PC-3 (cell line): ENCODE data around the gene PIGX. TPM values are rescaled to one million over a fixed set of nuclear protein-coding genes. Genes with fewer than 3 reads are reported as not detected.

ENCODE experiments used
- ATAC-seq: fragments of 200-7000 bp; cut with Tn5 transposase; 2 replicates; pipeline ENCODE4 v1.9.1; 2020; ENCODE audit warnings: mild to moderate bottlenecking, moderate library complexity
- BruUV-seq: library from RNA; stranded (reverse); fragments of 400-500 nt; replicated peaks from 2 replicates; lab custom pipeline; 2021; lab: Mats Ljungman, UMichigan
- CTCF ChIA-PET: fragments of 300-600 bp; sonication (Branson Sonifier 250); formaldehyde crosslinking; loops from one replicate; lab custom pipeline; 2022; ENCODE audit warnings: antibody characterized with exemption; lab: Charles Lee
- POLR2A ChIA-PET: fragments of 300-600 bp; sonication (Branson Sonifier 250); formaldehyde crosslinking; loops from one replicate; lab custom pipeline; 2022; ENCODE audit warnings: antibody characterized with exemption; ENCODE audit not compliant: unreplicated experiment; lab: Charles Lee
- DNase-seq: peaks from one replicate; pipeline ENCODE4 v3.0.0-alpha.2; 2015
- H2AFZ ChIP-seq: fragments of 300-600 bp; sonication (generic); 2 replicates; pipeline ENCODE4 v1.6.0; 2016; ENCODE audit warnings: antibody characterized with exemption, low read length
- H3F3A ChIP-seq: fragments of 300-600 bp; sonication (generic); one replicate; pipeline ENCODE4 v1.6.0; 2017; ENCODE audit warnings: antibody characterized with exemption, low read length, control low read depth, mild to moderate bottlenecking; ENCODE audit not compliant: unreplicated experiment
- H3K27ac ChIP-seq: fragments of 300-600 bp; sonication (generic); 2 replicates; pipeline ENCODE4 v1.5.1; 2016; ENCODE audit warnings: mild to moderate bottlenecking, low read length
- H3K27me3 ChIP-seq: fragments of 300-600 bp; sonication (generic); 2 replicates; pipeline ENCODE4 v1.6.1; 2016; ENCODE audit warnings: low read length, mixed read lengths
- H3K36me3 ChIP-seq: fragments of 300-600 bp; sonication (generic); 2 replicates; pipeline ENCODE4 v1.6.1; 2016; ENCODE audit warnings: low read depth, mixed run types, low read length, mixed read lengths
- H3K4me1 ChIP-seq: fragments of 300-600 bp; sonication (generic); 2 replicates; pipeline ENCODE4 v1.5.1; 2016; ENCODE audit warnings: low read length; ENCODE audit not compliant: insufficient read depth
- H3K4me2 ChIP-seq: fragments of 300-600 bp; sonication (generic); 2 replicates; pipeline ENCODE4 v1.6.0; 2016; ENCODE audit warnings: low read length
- H3K4me3 ChIP-seq: fragments of 300-600 bp; sonication (generic); 2 replicates; pipeline ENCODE4 v1.5.1; 2016; ENCODE audit warnings: mild to moderate bottlenecking, low read length, mixed read lengths
- H3K79me2 ChIP-seq: fragments of 300-600 bp; sonication (generic); 2 replicates; pipeline ENCODE4 v1.6.1; 2017; ENCODE audit warnings: low read length, mixed read lengths
- H3K9ac ChIP-seq: fragments of 300-600 bp; sonication (generic); 2 replicates; pipeline ENCODE4 v1.6.0; 2016; ENCODE audit warnings: mild to moderate bottlenecking, low read length
- H3K9me2 ChIP-seq: fragments of 300-600 bp; sonication (generic); replicated peaks from 2 replicates; pipeline ENCODE4 v1.6.1; 2016; ENCODE audit warnings: mixed run types, low read length, mixed read lengths
- H3K9me3 ChIP-seq: fragments of 300-600 bp; sonication (generic); 2 replicates; pipeline ENCODE4 v1.6.1; 2016; ENCODE audit warnings: low read length, mixed read lengths
- H4K20me1 ChIP-seq: fragments of 300-600 bp; sonication (generic); 2 replicates; pipeline ENCODE4 v1.6.1; 2016; ENCODE audit warnings: low read length, mixed read lengths
- EZH2 ChIP-seq: fragments of 300-600 bp; sonication (generic); IDR thresholded peaks from one replicate; pipeline ENCODE4 v1.6.1; 2017; ENCODE audit warnings: antibody characterized with exemption, mild to moderate bottlenecking, low read length; ENCODE audit not compliant: unreplicated experiment
- EZH2phosphoT487 ChIP-seq: fragments of 300-600 bp; sonication (generic); IDR thresholded peaks from 2 replicates; pipeline ENCODE4 v1.6.1; 2018; ENCODE audit warnings: mild to moderate bottlenecking, antibody characterized with exemption, low read length, borderline replicate concordance
- intact Hi-C: fragments of 100-400 bp; cut with micrococcal nuclease; formaldehyde crosslinking; loops from 2 replicates; pipeline ENCODE4 v1.9.0; 2023
- total RNA-seq: library from RNA; depleted of rRNA; stranded (reverse); fragments of >200 nt; gene quantifications from 2 replicates; pipeline ENCODE4 v1.2.3, GENCODE V29; 2014
- TF ChIP-seq, protein P1 (sequence below): fragments of 300-600 bp; sonication (generic); conservative IDR thresholded peaks from 2 replicates; pipeline ENCODE4 v1.5.1; 2017; ENCODE audit warnings: antibody characterized with exemption, low read depth, mild to moderate bottlenecking, low read length

The PIGX gene
- total RNA-seq, 1 experiment from 2014 or later = 22.5 TPM

DNA sequence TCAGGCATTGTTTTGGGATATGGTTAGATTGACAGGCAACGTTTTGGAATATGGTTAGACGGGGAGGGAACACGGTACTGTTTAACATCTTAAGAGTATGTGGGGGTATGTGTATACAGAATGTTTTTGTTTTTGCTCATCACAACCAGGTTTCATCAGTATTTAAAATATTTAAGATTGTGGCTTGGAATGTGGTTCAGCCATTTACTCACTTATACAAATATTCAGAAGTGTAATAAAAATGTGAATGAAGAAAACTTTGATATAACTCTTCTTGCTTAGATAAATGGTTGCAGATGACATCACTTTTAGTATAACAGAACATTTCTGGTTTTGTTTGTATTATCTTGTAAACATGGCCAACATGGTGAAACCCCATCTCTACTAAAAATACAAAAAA is 23.6 kb downstream of the PIGX start:
- DNase-seq = peak; percentile 67
- BruUV-seq = no TSS peak
- ATAC-seq = peak; percentile 6; the same call in 1 of the 2 replicates

DNA sequence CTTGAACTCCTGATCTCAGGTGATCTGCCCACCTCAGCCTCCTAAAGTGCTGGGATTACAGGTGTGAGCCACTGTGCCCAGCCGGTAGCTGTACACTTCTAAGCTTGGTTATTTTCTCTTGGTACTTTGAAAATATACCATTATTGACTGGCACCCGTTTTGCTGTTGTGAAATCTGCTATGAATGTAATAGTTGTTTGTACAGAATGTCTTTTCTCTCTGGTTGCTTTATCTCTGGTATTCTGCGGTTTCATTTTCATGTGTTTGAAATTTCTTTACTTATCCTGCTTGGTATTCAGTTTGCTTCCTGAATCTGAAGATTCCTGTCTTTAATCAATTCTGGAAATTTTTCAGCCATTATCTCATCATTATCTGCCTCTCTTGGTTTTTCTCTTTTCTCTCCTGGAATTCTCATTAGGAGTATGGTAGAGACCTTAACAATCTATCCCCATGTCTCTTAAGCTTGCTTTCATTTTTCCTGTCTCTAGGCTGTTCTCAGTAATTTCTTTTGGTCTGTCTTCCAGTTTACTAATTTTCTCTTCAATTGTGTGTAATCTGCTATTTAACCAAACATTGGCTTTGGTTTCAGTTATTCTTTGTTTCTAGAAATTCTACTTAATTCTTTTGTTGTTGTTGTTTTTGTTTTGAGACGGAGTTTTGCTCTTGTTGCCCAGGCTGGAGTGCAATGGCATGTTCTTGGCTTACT is 24.6 kb downstream of the PIGX start:
- Histone ChIP-seq H3K9me3 (no peaks in the 10 kb centered on the region), H3K4me3 (no peak overlapping the region), H3K4me1 (peaks cover 14% of the 10 kb centered on the region), H3K4me2 (no peak overlapping the region), H3K79me2 (peaks cover 21% of the 10 kb centered on the region), H3K27me3 (no peaks in the 10 kb centered on the region), H3F3A (no peaks in the 10 kb centered on the region), H2AFZ (no peak overlapping the region), H3K9ac (no peak overlapping the region), H3K9me2 (no peaks in the 10 kb centered on the region), H4K20me1 (peaks cover 10% of the 10 kb centered on the region), H3K36me3 (no peaks in the 10 kb centered on the region), H3K27ac (no peak overlapping the region)
- no peak for ATAC-seq
- CTCF ChIA-PET = no interaction called here
- intact Hi-C loops = no loop called here
- DNase-seq = no peak
- TF ChIP-seq, protein P1, sequence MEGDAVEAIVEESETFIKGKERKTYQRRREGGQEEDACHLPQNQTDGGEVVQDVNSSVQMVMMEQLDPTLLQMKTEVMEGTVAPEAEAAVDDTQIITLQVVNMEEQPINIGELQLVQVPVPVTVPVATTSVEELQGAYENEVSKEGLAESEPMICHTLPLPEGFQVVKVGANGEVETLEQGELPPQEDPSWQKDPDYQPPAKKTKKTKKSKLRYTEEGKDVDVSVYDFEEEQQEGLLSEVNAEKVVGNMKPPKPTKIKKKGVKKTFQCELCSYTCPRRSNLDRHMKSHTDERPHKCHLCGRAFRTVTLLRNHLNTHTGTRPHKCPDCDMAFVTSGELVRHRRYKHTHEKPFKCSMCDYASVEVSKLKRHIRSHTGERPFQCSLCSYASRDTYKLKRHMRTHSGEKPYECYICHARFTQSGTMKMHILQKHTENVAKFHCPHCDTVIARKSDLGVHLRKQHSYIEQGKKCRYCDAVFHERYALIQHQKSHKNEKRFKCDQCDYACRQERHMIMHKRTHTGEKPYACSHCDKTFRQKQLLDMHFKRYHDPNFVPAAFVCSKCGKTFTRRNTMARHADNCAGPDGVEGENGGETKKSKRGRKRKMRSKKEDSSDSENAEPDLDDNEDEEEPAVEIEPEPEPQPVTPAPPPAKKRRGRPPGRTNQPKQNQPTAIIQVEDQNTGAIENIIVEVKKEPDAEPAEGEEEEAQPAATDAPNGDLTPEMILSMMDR = no peak
- no peak for TF ChIP-seq EZH2
- TF ChIP-seq EZH2phosphoT487 = no peak
- BruUV-seq = no TSS peak
- POLR2A ChIA-PET = no interaction called here

More for the DNA sequence above, 23.6 kb downstream of the PIGX start:
- H3K36me3 ChIP-seq = no peaks in the 10 kb centered on the region
- peaks cover 10% of the 10 kb centered on the region for H3K4me1 ChIP-seq
- H3K9ac ChIP-seq = no peak overlapping the region
- no peaks in the 10 kb centered on the region for H3K9me2 ChIP-seq
- H3K4me2 ChIP-seq = peak overlapping the region; percentile 15
- CTCF ChIA-PET = no interaction called here
- H3K4me3 ChIP-seq = no peak overlapping the region
- POLR2A ChIA-PET = no interaction called here
- TF ChIP-seq EZH2phosphoT487 = no peak
- TF ChIP-seq EZH2 = no peak
- TF ChIP-seq, protein P1 = no peak
- intact Hi-C loops = no loop called here
- no peaks in the 10 kb centered on the region for H3K9me3 ChIP-seq
- no peaks in the 10 kb centered on the region for H3K27me3 ChIP-seq
- peaks cover 11% of the 10 kb centered on the region for H3K79me2 ChIP-seq
- no peaks in the 10 kb centered on the region for H4K20me1 ChIP-seq
- no peak overlapping the region for H3K27ac ChIP-seq
- H2AFZ ChIP-seq = no peak overlapping the region
- no peaks in the 10 kb centered on the region for H3F3A ChIP-seq

DNA sequence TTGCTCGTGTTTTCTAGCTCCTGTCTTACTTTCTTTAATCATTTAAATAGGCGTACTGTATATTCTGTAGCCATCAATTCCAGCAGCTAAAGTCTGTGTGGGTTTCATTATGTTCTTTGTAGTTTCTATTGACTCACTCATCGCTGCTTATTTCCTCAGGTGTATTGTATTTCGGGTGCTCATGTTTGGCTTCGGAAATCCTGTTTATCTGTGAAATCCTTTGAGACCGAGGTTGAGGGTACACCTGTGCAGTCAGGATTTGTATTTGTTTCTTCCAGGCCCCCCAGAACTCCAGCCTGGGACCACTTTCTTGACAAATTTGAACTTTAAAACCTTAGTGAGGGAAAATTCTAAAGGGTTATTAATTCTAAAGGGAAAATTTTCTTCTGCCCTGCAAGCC is 25.5 kb downstream of the PIGX start:
- peaks cover 15% of the 10 kb centered on the region for H4K20me1 ChIP-seq
- no peak for ATAC-seq
- no peaks in the 10 kb centered on the region for H3K27me3 ChIP-seq
- H3K4me1 ChIP-seq = peaks cover 14% of the 10 kb centered on the region
- H3K9me3 ChIP-seq = no peaks in the 10 kb centered on the region
- no peak overlapping the region for H2AFZ ChIP-seq
- H3K4me3 ChIP-seq = no peak overlapping the region
- TF ChIP-seq, protein P1 = no peak
- TF ChIP-seq EZH2 (no peak), EZH2phosphoT487 (no peak)
- no peak overlapping the region for H3K27ac ChIP-seq
- CTCF ChIA-PET = no interaction called here
- POLR2A ChIA-PET = no interaction called here
- BruUV-seq = no TSS peak
- H3K79me2 ChIP-seq = peaks cover 30% of the 10 kb centered on the region
- H3K36me3 ChIP-seq = no peaks in the 10 kb centered on the region
- no peaks in the 10 kb centered on the region for H3K9me2 ChIP-seq
- no peaks in the 10 kb centered on the region for H3F3A ChIP-seq
- no peak overlapping the region for H3K4me2 ChIP-seq
- no peak overlapping the region for H3K9ac ChIP-seq
- DNase-seq = no peak
- intact Hi-C loops = no loop called here
